Measurements from ENCODE around the gene DNAH9. TPM values are rescaled to one million over a fixed set of nuclear protein-coding genes. Genes with fewer than 3 reads are reported as not detected.

The DNAH9 gene
- total and polyA plus RNA-seq, 2 of the 8 experiments (the other 6 are each of a cell fraction or from before 2014, with no cell fraction given) = 0.21 to 0.86 TPM

GRCh38 chr17:11768106-11768505 is 169.8 kb downstream of the DNAH9 start:
- POLR2A ChIA-PET (ENCODE audit: partially characterized antibody) = no interaction called here
- Histone ChIP-seq H3K18ac (ENCODE audit: extremely low read depth, low read length) (no peak overlapping the region), H3K27ac (ENCODE audit: low read depth, low read length) (no peak overlapping the region), H2AFZ (ENCODE audit: low read length) (no peak overlapping the region), H2BK120ac (replicated peaks; ENCODE audit: low read depth, low read length) (no peak overlapping the region), H3K56ac (replicated peaks; ENCODE audit: insufficient read length, low read depth, low read length) (no peak overlapping the region), H3K27me3 (replicated peaks in 1 of 4; ENCODE audit: control insufficient read depth in 3 of 4, extremely low read depth in 1 of 4, insufficient read depth in 3 of 4, low read length in 3 of 4) (no peaks in the 10 kb centered on the region), H3K4ac (replicated peaks; ENCODE audit: insufficient read length, low read depth, low read length) (no peak overlapping the region), H3K14ac (ENCODE audit: insufficient read length) (no peak overlapping the region), H3K79me1 (ENCODE audit: low read depth, low read length) (no peaks in the 10 kb centered on the region), H2BK20ac (ENCODE audit: low read length) (no peak overlapping the region), H4K20me1 (replicated peaks in 1 of 2; ENCODE audit: control insufficient read depth in 1 of 2, insufficient read depth in 2 of 2, low read length in 2 of 2) (no peaks in the 10 kb centered on the region), H2BK5ac (ENCODE audit: low read depth, low read length) (no peak overlapping the region), H4K8ac (ENCODE audit: extremely low read depth, insufficient read depth, low read length) (no peak overlapping the region), H2BK15ac (ENCODE audit: low read length) (no peak overlapping the region), H3K4me2 (ENCODE audit: insufficient read depth in 1 of 2, low read depth in 2 of 2, low read length in 2 of 2) (no peak overlapping the region), H3K9ac (replicated peaks in 1 of 4; ENCODE audit: extremely low read depth in 1 of 4, low read depth in 3 of 4, low read length in 3 of 4) (no peak overlapping the region), H4K91ac (replicated peaks; ENCODE audit: insufficient read length, low read length) (no peak overlapping the region), H2BK12ac (ENCODE audit: low read depth, low read length) (no peak overlapping the region), H4K5ac (ENCODE audit: insufficient read length, low read depth, low read length) (no peak overlapping the region), H3K4me3 (ENCODE audit: extremely low read depth in 1 of 4, insufficient read depth in 2 of 4, low read depth in 3 of 4, low read length in 4 of 4) (no peak overlapping the region), H3K23me2 (ENCODE audit: low read depth, low read length) (no peaks in the 10 kb centered on the region), H3K4me1 (replicated peaks in 1 of 4; ENCODE audit: control insufficient read depth in 3 of 4, insufficient read depth in 4 of 4, low read length in 3 of 4) (no peaks in the 10 kb centered on the region), H2AK5ac (ENCODE audit: low read depth, low read length) (no peak overlapping the region), H3K79me2 (ENCODE audit: control insufficient read depth in 1 of 2, insufficient read depth in 2 of 2, low read length in 2 of 2) (no peaks in the 10 kb centered on the region), H3K9me3 (ENCODE audit: insufficient read depth in 2 of 2, low read depth in 1 of 2, low read length in 1 of 2) (no peaks in the 10 kb centered on the region), H3K23ac (ENCODE audit: insufficient read length) (no peak overlapping the region), H3K36me3 (ENCODE audit: control insufficient read depth in 2 of 4, insufficient read depth in 4 of 4, low read length in 3 of 4) (no peaks in the 10 kb centered on the region)
- no peak for TF ChIP-seq PHF8 (conservative IDR thresholded peaks at IDR 0.05; ENCODE audit: low read depth, low read length)
- TF ChIP-seq TAF1 (IDR thresholded peaks at IDR 0.05; ENCODE audit: low read depth, low read length) = no peak
- no peak for TF ChIP-seq RFX5 (IDR thresholded peaks at IDR 0.05; ENCODE audit: borderline replicate concordance, low read depth, low read length)
- no peak for TF ChIP-seq CTBP2 (IDR thresholded peaks at IDR 0.05; ENCODE audit: borderline replicate concordance, insufficient read depth, insufficient read length, low read length)
- TF ChIP-seq RAD21 (IDR thresholded peaks at IDR 0.05 in 1 of 2, conservative IDR thresholded peaks at IDR 0.05 in 1 of 2; ENCODE audit: low read depth in 2 of 2, low read length in 2 of 2) = no peak
- TF ChIP-seq CHD2 (IDR thresholded peaks at IDR 0.05; ENCODE audit: low read length) = no peak
- TF ChIP-seq CHD1 (IDR thresholded peaks at IDR 0.05; ENCODE audit: low read depth, low read length) = no peak
- no peak for TF ChIP-seq SIX5 (IDR thresholded peaks at IDR 0.05; ENCODE audit: low read depth, low read length)
- no peak for TF ChIP-seq GTF2F1 (IDR thresholded peaks at IDR 0.05; ENCODE audit: borderline replicate concordance, low read depth, low read length)
- TF ChIP-seq JUND (IDR thresholded peaks at IDR 0.05; ENCODE audit: low read length) = no peak
- no peak for TF ChIP-seq NANOG (IDR thresholded peaks at IDR 0.05; ENCODE audit: insufficient read depth, low read depth, low read length, poor library complexity, severe bottlenecking)
- TF ChIP-seq ATF2 (IDR thresholded peaks at IDR 0.05; ENCODE audit: low read length) = no peak
- CTCF ChIA-PET (ENCODE audit: partially characterized antibody) = no interaction called here
- FAIRE-seq (no peak), DNase-seq (ENCODE audit: low read depth in 1 of 2, low spot score in 2 of 2) (no peak)
- WGBS, 2 experiments (ENCODE audit: extremely low coverage in 1 of 2, insufficient coverage in 1 of 2, insufficient read length in 1 of 2, insufficient replicate concordance in 2 of 2, low coverage in 1 of 2, low lambda C conversion rate in 2 of 2, missing lambda C conversion rate in 1 of 2) = 95% methylated on average over 11 of the region's 11 CpGs; no CpG with 5 or more reads in 1 of the 2 experiments

Measured in H1 (cell line).